ENCODE data around the gene RPL7A. TPM values are rescaled to one million over a fixed set of nuclear protein-coding genes. Genes with fewer than 3 reads are reported as not detected.
"Not testable (repeated sequence)": the region's sequence is repeated elsewhere in the genome, so short reads cannot be mapped to it uniquely, and the experiment has no call there.

RPL7A gene
- total RNA-seq, 4 donors from 2014 or later: 1,757 to 2,575 (median 2,004) TPM

DNA sequence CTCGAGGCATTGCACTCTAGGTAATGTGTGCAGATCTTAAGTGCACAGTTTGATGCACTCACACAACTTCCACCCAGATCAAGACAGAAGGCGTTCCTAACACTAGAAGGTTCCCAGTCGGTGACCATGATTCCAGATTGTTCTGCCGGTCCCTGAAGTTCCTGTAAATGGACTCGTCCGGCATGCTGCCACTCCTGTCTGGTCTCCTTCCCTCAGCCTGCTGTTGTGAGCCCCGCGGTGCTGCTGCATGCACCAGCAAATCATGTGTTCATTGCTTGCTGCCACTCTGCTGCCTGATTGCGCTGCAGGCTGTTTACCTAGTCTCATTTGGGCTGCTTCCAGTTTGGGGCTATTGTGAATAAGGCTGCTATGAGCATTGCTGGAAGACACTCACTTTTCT is 39.7 kb downstream of the RPL7A start:
- Histone ChIP-seq H3K36me3 (no peaks in the 10 kb centered on the region), H3K9me3 (no peaks in the 10 kb centered on the region), H3K4me3 (no peak overlapping the region), H3K4me1 (no peaks in the 10 kb centered on the region), H3K27ac (no peak overlapping the region), H3K27me3 (peaks cover 0 to 9% of the 10 kb centered on the region in 2 donors)
- no peak for DNase-seq (ENCODE audit: low spot score in 2 of 2)
- TF ChIP-seq, protein P1, sequence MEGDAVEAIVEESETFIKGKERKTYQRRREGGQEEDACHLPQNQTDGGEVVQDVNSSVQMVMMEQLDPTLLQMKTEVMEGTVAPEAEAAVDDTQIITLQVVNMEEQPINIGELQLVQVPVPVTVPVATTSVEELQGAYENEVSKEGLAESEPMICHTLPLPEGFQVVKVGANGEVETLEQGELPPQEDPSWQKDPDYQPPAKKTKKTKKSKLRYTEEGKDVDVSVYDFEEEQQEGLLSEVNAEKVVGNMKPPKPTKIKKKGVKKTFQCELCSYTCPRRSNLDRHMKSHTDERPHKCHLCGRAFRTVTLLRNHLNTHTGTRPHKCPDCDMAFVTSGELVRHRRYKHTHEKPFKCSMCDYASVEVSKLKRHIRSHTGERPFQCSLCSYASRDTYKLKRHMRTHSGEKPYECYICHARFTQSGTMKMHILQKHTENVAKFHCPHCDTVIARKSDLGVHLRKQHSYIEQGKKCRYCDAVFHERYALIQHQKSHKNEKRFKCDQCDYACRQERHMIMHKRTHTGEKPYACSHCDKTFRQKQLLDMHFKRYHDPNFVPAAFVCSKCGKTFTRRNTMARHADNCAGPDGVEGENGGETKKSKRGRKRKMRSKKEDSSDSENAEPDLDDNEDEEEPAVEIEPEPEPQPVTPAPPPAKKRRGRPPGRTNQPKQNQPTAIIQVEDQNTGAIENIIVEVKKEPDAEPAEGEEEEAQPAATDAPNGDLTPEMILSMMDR (IDR thresholded peaks at IDR 0.05): no peak
- TF ChIP-seq EP300 (IDR thresholded peaks at IDR 0.05) (no peak), POLR2A (IDR thresholded peaks at IDR 0.05) (no peak)
- 85 to 88% methylated on average over 9 of the region's 9 CpGs for WGBS, 2 donors

DNA sequence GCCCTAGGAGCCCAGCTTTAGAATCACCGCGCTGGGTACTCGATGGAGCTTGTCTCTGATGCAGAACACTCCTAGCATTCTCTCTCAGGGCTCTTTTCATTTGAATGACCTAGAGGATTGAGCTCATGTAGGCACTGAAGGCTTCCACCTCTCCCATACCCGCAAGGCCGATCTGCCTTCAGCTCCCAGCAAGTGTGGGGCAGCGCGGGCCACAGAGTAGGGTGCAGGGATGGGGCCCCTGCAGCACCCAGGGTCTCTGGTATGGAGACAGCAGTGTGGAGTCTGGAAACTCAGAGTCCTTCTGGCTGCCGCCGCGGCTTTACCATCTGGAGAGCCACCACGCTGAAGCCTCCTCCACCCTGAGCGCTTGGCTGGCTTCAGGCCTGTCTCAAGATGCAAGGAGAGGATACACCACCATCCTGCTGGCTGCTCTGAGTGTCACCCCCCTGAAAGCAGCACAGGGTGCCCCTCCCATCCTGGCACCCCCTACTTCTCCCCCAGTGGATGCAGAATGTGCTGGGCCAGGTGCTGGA is 41.1 kb downstream of the RPL7A start:
- Histone ChIP-seq H3K27me3 (peaks cover 0 to 12% of the 10 kb centered on the region in 2 donors), H3K4me1 (no peaks in the 10 kb centered on the region), H3K4me3 (no peak overlapping the region), H3K27ac (no peak overlapping the region), H3K9me3 (no peaks in the 10 kb centered on the region), H3K36me3 (no peaks in the 10 kb centered on the region)
- no peak for DNase-seq (ENCODE audit: low spot score in 2 of 2)
- WGBS, 2 donors: 90 to 91% methylated on average over 8 to 12 of the region's 12 CpGs
- TF ChIP-seq, protein P1 (IDR thresholded peaks at IDR 0.05): no peak
- TF ChIP-seq POLR2A (IDR thresholded peaks at IDR 0.05): no peak
- TF ChIP-seq EP300 (IDR thresholded peaks at IDR 0.05): no peak

GRCh38 chr9:133389562-133389961 is 41.5 kb downstream of the RPL7A start:
- Histone ChIP-seq H3K4me1 (no peaks in the 10 kb centered on the region), H3K4me3 (no peak overlapping the region), H3K9me3 (no peaks in the 10 kb centered on the region), H3K27me3 (peaks cover 0 to 17% of the 10 kb centered on the region in 2 donors), H3K27ac (no peak overlapping the region), H3K36me3 (no peaks in the 10 kb centered on the region)
- 79 to 80% methylated on average over 13 of the region's 13 CpGs for WGBS, 2 donors
- no peak for DNase-seq (ENCODE audit: low spot score in 2 of 2)
- TF ChIP-seq, protein P1 (IDR thresholded peaks at IDR 0.05): no peak
- no peak for TF ChIP-seq EP300 (IDR thresholded peaks at IDR 0.05)
- TF ChIP-seq POLR2A (IDR thresholded peaks at IDR 0.05): no peak

- Histone ChIP-seq H3K27me3 (peaks cover 0 to 27% of the 10 kb centered on the region in 2 donors), H3K4me1 (no peaks in the 10 kb centered on the region), H3K4me3 (no peak overlapping the region), H3K9me3 (no peaks in the 10 kb centered on the region), H3K27ac (no peak overlapping the region), H3K36me3 (no peaks in the 10 kb centered on the region)
- 79% methylated on average over 7 of the region's 7 CpGs for WGBS, 2 donors
- DNase-seq (ENCODE audit: low spot score in 2 of 2): no peak
- TF ChIP-seq EP300 (IDR thresholded peaks at IDR 0.05) (no peak), POLR2A (IDR thresholded peaks at IDR 0.05) (no peak)
- TF ChIP-seq, protein P1 (IDR thresholded peaks at IDR 0.05): no peak
Measured at GRCh38 chr9:133390713-133391112, 42.7 kb downstream of the RPL7A start.

GRCh38 chr9:133391449-133391848 is 43.4 kb downstream of the RPL7A start:
- DNase-seq (ENCODE audit: low spot score in 2 of 2); H3K9me3 ChIP-seq; H3K36me3 ChIP-seq; H3K4me3 ChIP-seq; H3K27ac ChIP-seq; H3K4me1 ChIP-seq: not testable (repeated sequence)
- peaks cover 0 to 27% of the 10 kb centered on the region in 2 donors for H3K27me3 ChIP-seq
- 47 to 67% methylated on average over 1 to 2 of the region's 4 CpGs for WGBS, 2 donors

DNA sequence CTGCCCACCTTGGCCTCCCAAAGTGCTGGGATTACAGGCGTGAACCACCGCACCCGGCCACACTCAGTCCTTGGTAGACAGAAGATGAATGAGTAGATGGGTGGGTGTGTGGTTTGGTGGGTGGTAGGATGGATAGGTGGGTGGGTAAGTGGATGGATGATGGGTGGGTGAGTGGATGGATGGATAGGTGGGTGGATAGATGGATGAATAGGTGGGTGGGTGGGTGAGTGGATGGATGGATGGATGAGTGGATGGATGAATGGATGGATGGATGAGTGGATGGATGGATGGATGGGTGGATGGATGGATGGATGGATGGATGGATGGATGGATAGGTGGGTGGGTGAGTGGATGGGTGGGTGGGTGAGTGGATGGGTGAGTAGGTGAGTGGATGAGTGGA is 44.3 kb downstream of the RPL7A start:
- not testable (repeated sequence) for H3K4me1 ChIP-seq

More for the DNA sequence above, 44.3 kb downstream of the RPL7A start:
- not testable (repeated sequence) for H3K9me3 ChIP-seq; H3K36me3 ChIP-seq; H3K27ac ChIP-seq; DNase-seq (ENCODE audit: low spot score in 2 of 2); H3K4me3 ChIP-seq
- 94% methylated on average over 3 of the region's 3 CpGs for WGBS, 2 donors
- peaks cover 0 to 27% of the 10 kb centered on the region in 2 donors for H3K27me3 ChIP-seq

Data from tibial nerve (tissue), 4 donors.